Hematopoietic multipotent progenitor cell treated with erythropoietin and hydrocortisone succinate and interleukin-3 and kit ligand, for 4 days (in vitro differentiated cells): ENCODE data around the gene ARFGAP2.

Source experiments
- DNase-seq: peaks from one replicate; pipeline ENCODE4 v3.0.0-alpha.2; 2015

The ARFGAP2 gene

GRCh38 chr11:47186700-47187695 lies 10.3 kb upstream of the ARFGAP2 start:
- peak; percentile 70 for DNase-seq

- DNase-seq = peak; percentile 56
Measured at GRCh38 chr11:47186076-47186699, 9.5 kb upstream of the ARFGAP2 start, which contains the start of gene PACSIN3. TSS of gene PACSIN3 (minus strand) at chr11:47186434. CDS start at chr11:47182727, 3,707 bp downstream.

GRCh38 chr11:47185305-47186075 lies 8.8 kb upstream of the ARFGAP2 start:
- no peak for DNase-seq

- DNase-seq = no peak
Measured at GRCh38 chr11:47184711-47185304, 8.1 kb upstream of the ARFGAP2 start.

- DNase-seq = no peak
Measured at GRCh38 chr11:47183969-47184368, 7.3 kb upstream of the ARFGAP2 start.

GRCh38 chr11:47183031-47183856 lies 6.6 kb upstream of the ARFGAP2 start:
- DNase-seq = no peak

DNA sequence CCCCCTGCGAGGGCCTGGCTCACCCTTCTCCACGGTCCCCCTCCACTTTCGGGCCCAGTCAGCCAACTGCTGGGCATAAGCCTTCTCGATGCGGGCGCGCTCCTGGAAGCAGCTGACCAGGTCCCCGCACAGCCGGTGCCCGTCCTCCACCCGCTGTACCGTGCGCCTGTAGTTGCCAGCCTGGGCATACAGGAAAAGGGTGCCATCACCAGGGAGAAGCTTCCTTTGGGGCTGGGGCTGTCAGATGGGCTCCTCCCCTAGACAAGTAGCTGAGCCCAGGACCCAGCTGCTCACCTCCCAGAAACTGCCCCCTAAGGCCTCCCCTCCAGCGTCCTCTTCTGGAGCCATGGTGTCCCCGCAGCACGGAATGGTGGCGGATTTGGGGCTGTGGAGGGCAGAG lies 5.7 kb upstream of the ARFGAP2 start:
- DNase-seq = no peak

DNA sequence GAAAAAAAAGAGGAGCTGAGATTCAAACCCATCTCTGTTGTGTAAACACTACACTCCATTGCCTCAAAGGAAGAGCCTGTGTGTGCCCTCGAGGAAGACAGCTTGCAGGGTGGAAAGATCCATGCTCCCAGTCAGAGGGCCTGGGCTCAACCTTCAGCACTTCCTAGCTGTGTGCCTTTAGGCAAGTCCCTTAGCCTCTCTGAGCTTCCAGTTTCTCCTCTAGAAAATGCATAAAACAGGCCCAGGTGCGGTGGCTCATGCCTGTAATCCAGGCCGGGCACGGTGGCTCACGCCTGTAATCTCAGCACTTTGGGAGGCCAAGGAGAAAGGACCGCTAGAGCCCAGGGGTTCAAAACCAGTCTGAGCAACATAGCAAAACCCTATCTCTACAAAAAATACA lies 4.6 kb upstream of the ARFGAP2 start:
- DNase-seq = no peak

- no peak for DNase-seq
Measured at GRCh38 chr11:47180006-47180787, 3.5 kb upstream of the ARFGAP2 start.

GRCh38 chr11:47179655-47179991 lies 2.9 kb upstream of the ARFGAP2 start:
- peak; percentile 85 for DNase-seq

DNA sequence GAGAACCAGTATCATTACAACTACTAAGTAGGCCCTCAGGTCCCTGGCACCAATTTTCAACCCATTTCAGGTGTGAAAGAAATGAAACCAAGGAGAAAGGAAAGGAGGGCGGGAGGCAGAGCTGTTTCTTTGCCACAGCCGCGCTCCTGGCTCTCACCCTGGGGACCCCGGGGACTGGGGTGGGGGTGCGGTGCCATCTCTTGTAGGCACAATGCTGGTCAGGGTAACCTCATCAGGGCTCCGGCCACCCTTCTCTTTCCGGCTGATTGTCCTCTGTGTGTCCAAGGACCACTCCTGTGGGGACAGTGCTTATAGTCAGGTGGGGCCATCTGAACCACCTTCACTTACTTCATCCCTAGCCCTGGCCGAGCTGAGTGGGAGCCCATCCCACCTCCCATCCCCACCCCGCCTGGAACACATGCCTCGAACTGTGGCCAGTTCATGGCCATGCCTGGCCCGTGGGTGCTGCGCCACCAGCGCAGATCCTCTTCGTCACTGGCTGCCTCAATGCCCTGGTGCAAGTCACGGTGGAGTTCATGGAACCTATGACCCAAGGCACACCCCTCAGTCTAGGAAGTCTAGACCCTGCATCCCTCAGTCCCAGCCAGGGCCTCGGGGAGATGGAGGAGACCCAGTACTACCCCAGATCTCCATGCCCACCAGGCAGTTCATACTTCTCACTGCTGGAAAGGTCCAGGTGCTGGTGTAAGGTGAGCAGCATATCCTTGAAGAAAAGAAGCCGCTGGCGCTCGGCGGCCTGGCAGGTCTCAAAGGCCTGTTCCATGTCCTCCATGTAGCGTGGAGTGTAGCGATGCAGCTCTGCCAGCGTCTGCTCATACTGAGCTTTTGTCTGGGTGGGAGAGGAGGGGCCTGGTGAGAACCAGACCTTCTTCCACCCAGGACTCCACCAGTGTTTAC lies 2.3 kb upstream of the ARFGAP2 start:
- DNase-seq = no peak

DNA sequence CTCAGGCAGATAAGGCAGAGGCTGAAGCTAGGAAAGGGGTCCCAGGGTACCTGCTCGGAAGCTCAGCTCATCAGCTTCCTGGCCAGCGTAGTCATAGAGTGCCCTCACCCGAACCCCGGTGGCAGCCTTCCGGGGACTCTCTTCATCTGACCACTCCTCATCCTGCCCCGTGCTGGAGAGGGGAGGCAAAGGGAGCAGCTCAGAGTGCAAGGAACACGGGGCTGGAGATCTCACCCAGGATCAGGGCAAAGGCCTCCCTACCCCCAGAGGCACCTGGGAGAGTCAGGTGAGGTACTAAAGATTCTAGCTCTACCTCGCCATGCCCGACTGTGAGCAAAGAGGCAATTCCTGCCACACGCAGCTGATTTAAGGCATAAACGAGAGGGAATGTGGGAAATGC lies 1.6 kb upstream of the ARFGAP2 start:
- DNase-seq = no peak

GRCh38 chr11:47177846-47178245 lies 1.2 kb upstream of the ARFGAP2 start:
- DNase-seq = no peak

GRCh38 chr11:47177229-47177845 lies 658 bp upstream of the ARFGAP2 start:
- DNase-seq = peak; percentile 95

DNA sequence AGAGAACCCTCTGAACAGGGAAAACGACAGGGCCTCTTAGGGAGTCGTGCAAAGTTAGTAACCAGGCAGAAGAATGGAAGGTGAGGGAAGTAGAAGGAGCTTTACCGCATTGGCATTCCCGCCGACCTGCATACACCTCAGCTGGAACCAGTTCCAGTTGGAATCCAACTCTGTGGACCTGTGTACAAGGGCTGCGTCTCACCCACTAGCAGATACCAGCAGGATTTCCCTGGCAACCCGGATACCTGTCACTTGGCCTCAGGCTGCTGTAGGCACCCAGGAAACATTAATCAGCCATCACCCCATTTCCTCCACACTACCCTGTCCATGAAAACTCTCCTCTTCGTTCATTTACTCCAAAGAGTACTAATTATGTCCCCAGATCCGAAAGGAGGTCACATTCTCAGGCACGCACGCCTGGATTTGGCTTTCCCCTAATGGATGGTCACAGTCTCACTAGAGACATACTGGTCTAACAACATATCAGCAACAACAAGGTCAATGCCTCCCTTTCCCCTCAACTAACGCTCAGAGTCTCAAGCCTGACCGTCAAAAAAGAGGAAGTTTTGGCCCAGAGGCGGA lies 842 bp downstream of the ARFGAP2 start:
- DNase-seq = peak; percentile 87

- no peak for DNase-seq
Measured at GRCh38 chr11:47172740-47173336, 3.8 kb downstream of the ARFGAP2 start.

DNA sequence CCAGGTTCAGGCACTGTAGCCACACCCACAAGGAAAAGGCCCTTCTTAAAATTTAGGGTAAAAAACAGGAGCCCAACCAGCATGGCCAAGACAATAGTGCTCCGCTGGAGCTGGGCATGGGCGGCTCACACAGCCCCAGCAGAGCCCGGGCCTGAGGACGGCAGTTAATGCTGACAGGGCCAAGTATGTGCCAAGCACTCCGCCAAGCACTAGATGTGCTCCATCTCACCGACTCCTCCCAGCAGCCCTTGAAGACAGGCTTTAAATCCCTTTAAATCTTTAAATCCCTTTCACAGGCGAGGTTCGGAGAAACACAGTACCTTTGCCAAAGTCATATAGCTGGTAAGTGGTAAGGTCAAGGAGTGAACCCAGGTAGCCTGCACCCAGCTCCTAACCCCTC lies 4.8 kb downstream of the ARFGAP2 start:
- DNase-seq = no peak

DNA sequence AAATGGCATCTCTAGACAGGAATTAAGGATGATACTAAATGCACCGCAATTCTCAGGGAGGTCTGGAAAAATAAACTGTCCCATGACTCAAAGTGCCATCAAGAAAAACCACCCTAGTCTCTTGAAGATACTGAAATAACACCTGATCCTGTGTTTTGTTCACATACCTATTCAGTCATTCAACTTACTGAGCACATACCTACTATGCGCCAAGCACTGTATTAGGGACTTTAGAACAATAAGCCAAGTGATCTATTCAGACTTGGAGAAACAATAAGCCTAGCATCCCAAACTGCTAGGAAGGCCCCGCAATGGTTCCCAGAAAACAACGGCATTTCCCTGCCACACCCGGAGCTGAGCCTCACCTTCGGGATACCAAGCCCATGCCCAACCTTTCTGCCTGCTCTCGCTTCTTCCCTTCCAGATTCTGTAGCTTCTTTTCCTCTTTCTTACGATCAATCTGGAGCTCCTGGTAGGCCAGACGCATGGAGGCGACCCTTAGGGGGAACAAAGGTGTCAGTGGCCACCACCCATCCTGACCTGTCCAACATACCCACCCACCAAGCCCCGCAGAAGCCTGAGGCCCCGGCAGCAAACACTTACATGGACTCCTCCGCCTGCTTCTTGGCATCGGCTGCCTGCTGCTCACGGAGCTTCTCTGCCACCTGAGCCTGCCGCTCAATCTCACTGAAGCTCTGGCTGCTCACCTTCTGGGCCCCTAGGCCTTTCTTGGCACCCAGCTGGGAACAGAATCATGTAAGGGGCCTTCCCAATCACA lies 5.4 kb downstream of the ARFGAP2 start:
- DNase-seq = no peak
